Small intestine (tissue), 7 donors: Measurements from ENCODE around the gene SLC25A1. TPM values are rescaled to one million over a fixed set of nuclear protein-coding genes. Genes with fewer than 3 reads are reported as not detected.

ENCODE experiments used
- DNase-seq, 2 donors: peaks; one replicate each; pipeline versions ENCODE4 v3.0.0 to v3.0.0-alpha.2; 2013
- FAIRE-seq: peaks from 2 replicates; lab custom pipeline; 2012; peaks lifted over from hg19 to GRCh38; lab: Jason Lieb, UNC
- H3K27ac ChIP-seq, 3 donors: one replicate each; pipeline ENCODE4 v1.5.1; 2013; ENCODE audit warnings: low read length in 2 of 3, mild to moderate bottlenecking in 2 of 3, control low read depth in 1 of 3, inconsistent platforms in 1 of 3, low read depth in 1 of 3, moderate library complexity in 1 of 3
- H3K27me3 ChIP-seq, 3 donors: one replicate each; pipeline ENCODE4 v1.6.1; 2013; ENCODE audit warnings: low read length in 3 of 3, inconsistent platforms in 1 of 3; ENCODE audit not compliant: control insufficient read depth in 3 of 3, insufficient read depth in 3 of 3
- H3K36me3 ChIP-seq, 3 donors: one replicate each; pipeline ENCODE4 v1.6.1; 2013; ENCODE audit warnings: low read length in 3 of 3, inconsistent platforms in 1 of 3, low read depth in 1 of 3, mild to moderate bottlenecking in 1 of 3, moderate library complexity in 1 of 3; ENCODE audit not compliant: control insufficient read depth in 3 of 3, insufficient read depth in 2 of 3
- H3K4me1 ChIP-seq, 3 donors: one replicate each; pipeline ENCODE4 v1.6.1; 2013; ENCODE audit warnings: low read length in 2 of 3, inconsistent platforms in 1 of 3, low read depth in 1 of 3, mild to moderate bottlenecking in 1 of 3, moderate library complexity in 1 of 3; ENCODE audit not compliant: control insufficient read depth in 3 of 3, insufficient read depth in 2 of 3
- H3K4me3 ChIP-seq, 3 donors: one replicate each; pipeline ENCODE4 v1.5.1; 2013; ENCODE audit warnings: low read length in 3 of 3, control low read depth in 1 of 3, inconsistent platforms in 1 of 3, low read depth in 1 of 3, mild to moderate bottlenecking in 1 of 3, moderate library complexity in 1 of 3
- H3K9me3 ChIP-seq, 2 donors: one replicate each; pipeline ENCODE4 v1.6.1; 2013; ENCODE audit warnings: low read depth in 1 of 2, low read length in 1 of 2; ENCODE audit not compliant: control insufficient read depth in 2 of 2, insufficient read depth in 1 of 2
- WGBS, 3 donors: extraction: QIAGEN DNeasy Blood & Tissue Kit; methylation state at CpG; one replicate each; pipeline ENCODE4 v1.1.7; 2013; 5-methylcytosine and 5-hydroxymethylcytosine counted together
- polyA plus RNA-seq, 4 donors: library from polyadenylated mRNA; stranded (reverse) in 3 of 4; unstranded in 1 of 4; fragments of 200-250 nt in 3 of 4; fragments of 120-200 nt in 1 of 4; gene quantifications; one replicate each; pipeline versions ENCODE4 v1.2.1 to v1.2.3, GENCODE V29; 2013
- donor health status: healthy with polysubstance abuse.
- donor health status: control.
- donor health status: control.
- donor health status: Bipolar disorder and iron deficiency.
- donor health status: healthy.

The SLC25A1 gene
- polyA plus RNA-seq, 4 donors = 116 to 227 (median 167) TPM

DNA sequence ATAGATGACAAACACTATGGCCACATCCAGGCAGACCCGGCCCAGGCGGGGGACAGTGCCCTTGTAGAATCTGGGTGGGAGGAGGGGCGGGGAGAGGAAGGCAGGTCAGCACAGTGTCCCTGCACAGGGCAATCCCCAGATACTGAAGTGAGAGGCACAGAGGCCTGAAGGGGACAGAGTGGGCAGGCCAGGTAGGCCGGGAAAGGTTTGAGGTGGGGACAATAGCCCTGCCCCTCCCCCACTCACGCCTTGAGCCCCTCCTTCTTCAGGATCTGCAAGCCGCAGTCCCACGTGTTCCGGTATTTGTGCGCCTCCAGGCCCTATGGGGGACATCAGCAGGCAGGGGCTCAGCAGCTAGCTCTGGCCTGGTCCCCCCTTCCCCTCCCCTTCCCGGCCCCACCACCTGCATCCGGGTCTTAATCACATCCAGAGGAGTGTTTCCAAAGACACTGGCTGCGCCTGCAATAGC is 2.3 kb downstream of the SLC25A1 start:
- H3K9me3 ChIP-seq = no peaks in the 10 kb centered on the region
- H3K4me3 ChIP-seq = peak overlapping the region in 1 of 3 donors; percentile 61
- peaks cover 0 to 50% (median 0%) of the 10 kb centered on the region in 3 donors for H3K36me3 ChIP-seq
- WGBS, 3 donors = 69 to 79% (median 76%) methylated on average over 10 to 12 of the region's 12 CpGs
- FAIRE-seq (no peak), DNase-seq (peak in 1 of 2 donors; percentile 6)
- no peak overlapping the region for H3K27ac ChIP-seq
- H3K4me1 ChIP-seq = peaks cover 10 to 59% (median 15%) of the 10 kb centered on the region in 3 donors
- no peaks in the 10 kb centered on the region for H3K27me3 ChIP-seq

DNA sequence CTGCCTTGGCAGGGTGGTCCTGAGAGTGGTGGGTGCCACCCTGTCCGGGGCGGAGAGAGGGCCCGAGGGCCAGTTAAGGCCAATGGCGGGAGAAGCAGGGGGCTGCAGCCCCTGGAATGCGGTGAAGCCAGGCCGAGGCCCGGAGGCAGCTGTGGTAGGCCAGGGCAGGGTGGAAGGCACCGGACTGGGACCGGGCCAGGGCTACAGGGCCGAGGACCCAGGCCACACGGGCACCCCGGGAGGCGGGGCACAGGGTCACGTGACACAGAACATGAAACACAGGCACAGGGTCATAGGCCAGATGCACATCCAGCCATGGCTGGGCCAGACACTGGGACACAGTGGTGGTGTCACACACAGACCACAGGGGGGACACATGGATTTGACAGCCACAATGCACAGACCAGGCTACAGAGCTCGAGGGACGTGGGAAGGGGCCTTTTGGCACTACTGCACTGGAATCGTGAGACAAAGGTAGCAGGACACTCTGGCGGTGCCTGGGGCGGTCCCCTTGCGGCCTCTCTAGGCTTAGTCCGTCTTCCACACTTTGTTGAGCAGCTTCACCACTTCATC is 2.8 kb downstream of the SLC25A1 start:
- 63 to 74% (median 67%) methylated on average over 19 to 21 of the region's 21 CpGs for WGBS, 3 donors
- H3K27me3 ChIP-seq = peaks cover 0 to under 1% (median 0%) of the 10 kb centered on the region in 3 donors
- H3K27ac ChIP-seq = no peak overlapping the region
- peaks cover 10 to 62% (median 15%) of the 10 kb centered on the region in 3 donors for H3K4me1 ChIP-seq
- H3K9me3 ChIP-seq = no peaks in the 10 kb centered on the region
- no peak overlapping the region for H3K4me3 ChIP-seq
- DNase-seq = peak in 1 of 2 donors; percentile 10
- peaks cover 0 to 50% (median 0%) of the 10 kb centered on the region in 3 donors for H3K36me3 ChIP-seq
- FAIRE-seq = no peak

DNA sequence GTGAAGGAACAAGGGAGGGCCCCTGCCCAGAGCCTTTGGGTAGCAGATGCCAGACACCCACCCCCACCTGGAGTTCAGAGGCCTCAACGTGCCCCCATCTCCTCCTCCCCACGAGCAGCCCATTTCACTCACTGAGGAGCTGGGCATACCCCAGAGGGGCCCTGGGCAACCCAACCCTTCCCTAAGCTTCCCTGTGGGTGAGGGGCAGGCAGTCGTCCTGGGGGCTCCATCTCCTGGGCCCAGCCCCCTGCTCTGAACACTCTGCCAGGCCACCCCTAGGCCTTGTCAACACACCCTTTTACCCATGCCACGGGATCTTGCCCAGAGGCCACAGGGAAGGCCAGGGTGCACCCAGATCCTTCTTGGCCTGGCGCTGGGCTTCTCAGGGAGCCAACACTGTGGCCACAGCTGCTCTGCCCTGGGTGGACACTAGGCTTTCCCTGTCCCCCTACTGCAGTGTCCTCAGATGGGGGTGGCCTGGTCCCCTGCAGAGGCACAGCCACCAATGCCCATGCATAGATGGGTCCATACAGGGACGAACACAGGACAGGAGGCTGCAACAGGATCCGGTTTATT is 3.4 kb downstream of the SLC25A1 start:
- 60 to 73% (median 68%) methylated on average over 6 to 7 of the region's 7 CpGs for WGBS, 3 donors

GRCh38 chr22:19174106-19175025 is 4.2 kb downstream of the SLC25A1 start:
- WGBS, 3 donors = 42 to 45% (median 45%) methylated on average over 14 of the region's 14 CpGs
- DNase-seq (peak in 1 of 2 donors; percentile 34), FAIRE-seq (no peak)
- Histone ChIP-seq H3K4me3 (no peak overlapping the region), H3K4me1 (peaks cover 10 to 67% (median 15%) of the 10 kb centered on the region in 3 donors), H3K27me3 (peaks cover 0 to 13% (median 5%) of the 10 kb centered on the region in 3 donors), H3K36me3 (peaks cover 0 to 50% (median 0%) of the 10 kb centered on the region in 3 donors), H3K27ac (peak overlapping the region in 2 of 3 donors; percentile 4 to 63), H3K9me3 (no peaks in the 10 kb centered on the region)

More for the DNA sequence above, 3.4 kb downstream of the SLC25A1 start:
- no peak for DNase-seq
- FAIRE-seq = no peak
- Histone ChIP-seq H3K27ac (peak overlapping the region in 2 of 3 donors; percentile 4 to 11), H3K36me3 (peaks cover 0 to 50% (median 0%) of the 10 kb centered on the region in 3 donors), H3K4me3 (no peak overlapping the region), H3K4me1 (peaks cover 10 to 66% (median 15%) of the 10 kb centered on the region in 3 donors), H3K27me3 (peaks cover 0 to 6% (median 0%) of the 10 kb centered on the region in 3 donors), H3K9me3 (no peaks in the 10 kb centered on the region)

GRCh38 chr22:19173047-19174035 is 5.2 kb downstream of the SLC25A1 start:
- peaks cover 0 to 24% (median 16%) of the 10 kb centered on the region in 3 donors for H3K27me3 ChIP-seq
- peak overlapping the region in 1 of 3 donors; percentile 97 for H3K4me3 ChIP-seq
- H3K27ac ChIP-seq = peak overlapping the region in 2 of 3 donors; percentile 17 to 88
- peaks cover 10 to 68% (median 15%) of the 10 kb centered on the region in 3 donors for H3K4me1 ChIP-seq
- H3K36me3 ChIP-seq = peaks cover 0 to 50% (median 0%) of the 10 kb centered on the region in 3 donors
- DNase-seq = peak; percentile 30 to 84
- 34 to 62% (median 55%) methylated on average over 19 of the region's 19 CpGs for WGBS, 3 donors
- no peak for FAIRE-seq
- H3K9me3 ChIP-seq = no peaks in the 10 kb centered on the region

DNA sequence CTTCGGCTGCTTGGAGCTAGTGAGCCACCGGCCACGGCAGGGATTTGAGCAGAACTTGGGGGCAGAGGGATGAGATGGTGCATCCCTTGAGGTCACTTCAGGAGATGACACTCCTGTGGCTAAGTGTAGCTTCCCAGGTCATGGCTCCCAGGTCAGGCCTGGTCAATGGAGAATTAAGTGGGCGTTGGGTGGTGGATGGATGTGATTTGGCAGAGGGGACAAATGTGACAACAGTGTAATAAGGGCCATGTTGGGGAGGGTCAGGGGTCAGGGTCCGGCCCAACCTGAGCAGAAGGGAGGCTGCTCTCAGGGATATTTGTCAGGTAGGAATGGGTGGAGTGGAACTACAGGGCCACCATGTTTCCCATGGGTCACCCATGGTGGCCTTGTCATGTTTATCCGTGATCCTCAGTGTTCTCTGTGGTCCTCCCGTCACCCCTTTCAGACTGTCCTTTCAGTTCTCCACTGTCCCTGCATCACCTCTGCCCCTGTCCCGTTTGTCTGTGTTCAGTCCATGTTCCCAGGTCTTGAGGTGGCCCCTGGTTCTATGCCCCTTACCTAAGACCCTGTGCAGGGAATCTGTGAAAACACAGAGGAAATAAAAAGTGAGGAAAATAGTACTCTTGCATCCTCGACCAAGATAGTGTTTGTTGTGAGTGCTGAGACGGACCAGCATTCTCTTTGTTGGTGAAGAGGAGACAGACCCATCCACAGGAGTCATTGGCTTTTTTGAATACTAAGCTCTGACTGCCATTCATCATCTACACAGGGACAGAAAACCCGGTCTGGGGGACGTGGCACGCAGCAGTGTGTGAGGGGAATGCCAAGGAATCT is 6.1 kb downstream of the SLC25A1 start:
- Histone ChIP-seq H3K9me3 (no peaks in the 10 kb centered on the region), H3K36me3 (peaks cover 0 to 47% (median 0%) of the 10 kb centered on the region in 3 donors), H3K4me1 (peaks cover 9 to 68% (median 15%) of the 10 kb centered on the region in 3 donors), H3K27me3 (peaks cover 0 to 32% (median 22%) of the 10 kb centered on the region in 3 donors), H3K27ac (peak overlapping the region; percentile 72 to 88 (median 84)), H3K4me3 (peak overlapping the region; percentile 84 to 97 (median 87))
- 12 to 27% (median 17%) methylated on average over 13 of the region's 13 CpGs for WGBS, 3 donors
- FAIRE-seq (no peak), DNase-seq (peak in 1 of 2 donors; percentile 11)

- Histone ChIP-seq H3K27ac (no peak overlapping the region), H3K4me1 (peaks cover 7 to 45% (median 13%) of the 10 kb centered on the region in 3 donors), H3K4me3 (peak overlapping the region in 1 of 3 donors; percentile 15), H3K27me3 (peaks cover 0 to 42% (median 31%) of the 10 kb centered on the region in 3 donors), H3K36me3 (peaks cover 0 to 22% (median 0%) of the 10 kb centered on the region in 3 donors), H3K9me3 (peaks cover 0 to under 1% of the 10 kb centered on the region in 2 donors)
- FAIRE-seq = no peak
- WGBS, 3 donors = 21 to 47% (median 36%) methylated on average over 6 to 7 of the region's 7 CpGs
- DNase-seq = no peak
Measured at GRCh38 chr22:19169947-19170318, 8.6 kb downstream of the SLC25A1 start.
